WERI-Rb-1 (cell line): ENCODE measurements around the gene TMEM132D.

Experiments
- DNase-seq: peaks from one replicate; pipeline ENCODE4 v3.0.0-alpha.2; 2020
- H3K27ac ChIP-seq: fragments of 250-450 bp; sonication (Bioruptor Pico); 2 replicates; pipeline ENCODE4 v1.5.1; 2020; ENCODE audit warnings: mild to moderate bottlenecking, moderate library complexity
- H3K27me3 ChIP-seq: fragments of 250-450 bp; sonication (Bioruptor Pico); 2 replicates; pipeline ENCODE4 v1.5.1; 2021; ENCODE audit warnings: mild to moderate bottlenecking, low read depth, moderate library complexity; ENCODE audit not compliant: insufficient read depth, severe bottlenecking
- H3K36me3 ChIP-seq: fragments of 250-450 bp; sonication (Bioruptor Pico); 2 replicates; pipeline ENCODE4 v1.5.1; 2020; ENCODE audit warnings: mild to moderate bottlenecking, moderate library complexity
- H3K4me3 ChIP-seq: 2 replicates; pipeline ENCODE4 v1.5.1; 2011; ENCODE audit warnings: low read depth, mild to moderate bottlenecking, control low read depth, low read length
- H3K9me3 ChIP-seq: fragments of 250-450 bp; sonication (Bioruptor Pico); 2 replicates; pipeline ENCODE4 v1.5.1; 2021; ENCODE audit warnings: mild to moderate bottlenecking, moderate library complexity; ENCODE audit not compliant: severe bottlenecking
- CTCF ChIP-seq: IDR thresholded peaks from 2 replicates; pipeline ENCODE4 v1.5.1; 2011; ENCODE audit warnings: low read depth, mild to moderate bottlenecking, control low read depth, inconsistent platforms, low read length

The TMEM132D gene

DNA sequence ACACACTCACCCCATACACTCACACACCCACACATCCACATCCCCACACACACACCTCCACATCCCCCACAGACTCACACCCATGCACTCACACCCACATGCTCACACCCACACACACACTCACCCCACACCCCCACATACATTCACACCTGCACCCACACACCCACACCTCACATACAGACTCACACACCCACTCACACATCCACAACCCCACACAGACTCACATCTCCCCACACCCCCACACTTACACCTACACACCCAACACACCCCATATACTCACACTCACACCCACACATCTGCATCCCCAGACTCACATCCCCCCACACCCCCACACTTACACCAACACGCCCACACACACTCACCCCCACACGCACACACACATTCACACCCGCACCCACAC is 878.8 kb downstream of the TMEM132D start:
- Histone ChIP-seq H3K36me3 (no peaks in the 10 kb centered on the region), H3K9me3 (no peaks in the 10 kb centered on the region)
- TF ChIP-seq CTCF = no peak

More for the DNA sequence above, 878.8 kb downstream of the TMEM132D start:
- Histone ChIP-seq H3K4me3 (no peak overlapping the region), H3K27me3 (no peaks in the 10 kb centered on the region), H3K27ac (no peak overlapping the region)
- no peak for DNase-seq
